ENCODE data around the gene CREBBP.

Gene CREBBP

GRCh38 chr16:3856367-3857141, 24.0 kb downstream of the CREBBP start:
- no peak for DNase-seq (ENCODE audit: low spot score)

GRCh38 chr16:3854750-3855541, 25.6 kb downstream of the CREBBP start:
- no peak for DNase-seq (ENCODE audit: low spot score)

- DNase-seq (ENCODE audit: low spot score): no peak
These were observed 30.0 kb downstream of the CREBBP start for GRCh38 chr16:3850544-3850899.

GRCh38 chr16:3849751-3850543, 30.6 kb downstream of the CREBBP start:
- DNase-seq (ENCODE audit: low spot score): no peak

- DNase-seq (ENCODE audit: low spot score): no peak
These were observed 33.9 kb downstream of the CREBBP start for GRCh38 chr16:3846595-3847091.

- no peak for DNase-seq (ENCODE audit: low spot score)
These were observed 34.4 kb downstream of the CREBBP start for GRCh38 chr16:3846087-3846486.

- no peak for DNase-seq (ENCODE audit: low spot score)
These were observed 37.5 kb downstream of the CREBBP start for GRCh38 chr16:3842994-3843393.

GRCh38 chr16:3841729-3842508, 38.6 kb downstream of the CREBBP start:
- DNase-seq (ENCODE audit: low spot score): no peak

- DNase-seq (ENCODE audit: low spot score): no peak
These were observed 40.9 kb downstream of the CREBBP start for GRCh38 chr16:3839402-3840184.

- no peak for DNase-seq (ENCODE audit: low spot score)
These were observed 41.7 kb downstream of the CREBBP start for GRCh38 chr16:3838600-3839401.

GRCh38 chr16:3837851-3838586, 42.5 kb downstream of the CREBBP start:
- DNase-seq (ENCODE audit: low spot score): no peak

GRCh38 chr16:3836641-3837040, 43.9 kb downstream of the CREBBP start:
- no peak for DNase-seq (ENCODE audit: low spot score)

- no peak for DNase-seq (ENCODE audit: low spot score)
These were observed 45.4 kb downstream of the CREBBP start for GRCh38 chr16:3835089-3835602.

- DNase-seq (ENCODE audit: low spot score): no peak
These were observed 47.8 kb downstream of the CREBBP start for GRCh38 chr16:3832668-3833067.

- DNase-seq (ENCODE audit: low spot score): no peak
These were observed 49.8 kb downstream of the CREBBP start for GRCh38 chr16:3830625-3831254.

- DNase-seq (ENCODE audit: low spot score): no peak
These were observed 50.6 kb downstream of the CREBBP start for GRCh38 chr16:3829631-3830536.

GRCh38 chr16:3825940-3826339, 54.6 kb downstream of the CREBBP start:
- no peak for DNase-seq (ENCODE audit: low spot score)

All from SK-N-DZ (cell line).